HG03432 (cell line): ENCODE results near the gene PLXDC2.
A peak's percentile ranks its signal among the peaks of the same experiment; 100 is the strongest.

ENCODE experiments used
- ATAC-seq: cut with Tn5 transposase; IDR thresholded peaks from one replicate; pipeline ENCODE4 v1.9.1; 2021; ENCODE audit warnings: mild to moderate bottlenecking, moderate library complexity; ENCODE audit not compliant: unreplicated experiment

The PLXDC2 gene

GRCh38 chr10:19815036-19815730 lies 1.0 kb upstream of the PLXDC2 start:
- ATAC-seq, result no peak

GRCh38 chr10:19815731-19816410 lies 361 bp upstream of the PLXDC2 start:
- ATAC-seq, result peak; percentile 37

- peak; percentile 13 for ATAC-seq
These were observed 1.1 kb downstream of the PLXDC2 start for GRCh38 chr10:19817231-19817933.

- no peak for ATAC-seq
These were observed 2.6 kb downstream of the PLXDC2 start for GRCh38 chr10:19818876-19819275.

- no peak for ATAC-seq
These were observed 3.3 kb downstream of the PLXDC2 start for GRCh38 chr10:19819419-19820033.

- ATAC-seq, result no peak
These were observed 8.4 kb downstream of the PLXDC2 start for GRCh38 chr10:19824381-19825342.

- no peak for ATAC-seq
These were observed 9.5 kb downstream of the PLXDC2 start for GRCh38 chr10:19825700-19826099.

- no peak for ATAC-seq
These were observed 10.5 kb downstream of the PLXDC2 start for GRCh38 chr10:19826712-19827111.

GRCh38 chr10:19828278-19829049 lies 12.2 kb downstream of the PLXDC2 start:
- ATAC-seq, result no peak

GRCh38 chr10:19832699-19833098 lies 16.5 kb downstream of the PLXDC2 start:
- no peak for ATAC-seq

GRCh38 chr10:19833170-19833824 lies 17.1 kb downstream of the PLXDC2 start:
- no peak for ATAC-seq

- ATAC-seq, result no peak
These were observed 19.7 kb downstream of the PLXDC2 start for GRCh38 chr10:19835952-19836351.

- no peak for ATAC-seq
These were observed 22.9 kb downstream of the PLXDC2 start for GRCh38 chr10:19839090-19839489.

- no peak for ATAC-seq
These were observed 23.3 kb downstream of the PLXDC2 start for GRCh38 chr10:19839552-19839951.

- ATAC-seq, result no peak
These were observed 24.5 kb downstream of the PLXDC2 start for GRCh38 chr10:19840776-19841175.

- ATAC-seq, result no peak
These were observed 27.3 kb downstream of the PLXDC2 start for GRCh38 chr10:19843487-19843886.

GRCh38 chr10:19845503-19846368 lies 29.5 kb downstream of the PLXDC2 start:
- no peak for ATAC-seq

GRCh38 chr10:19847321-19847720 lies 31.1 kb downstream of the PLXDC2 start:
- ATAC-seq, result no peak
